Effector memory CD4-positive, alpha-beta T cell (primary cell): ENCODE results near the gene OGDHL.

Source experiments
- DNase-seq, 3 donors: peaks; one replicate each; pipeline ENCODE4 v3.0.0-alpha.2; 2020
- H3K27ac ChIP-seq: 2 replicates; pipeline ENCODE4 v1.7.0; 2013; ENCODE audit warnings: mild to moderate bottlenecking, low read length, moderate library complexity; ENCODE audit not compliant: insufficient read depth, poor library complexity, severe bottlenecking
- H3K27me3 ChIP-seq: replicated peaks from 2 replicates; pipeline ENCODE4 v1.7.0; 2013; ENCODE audit warnings: mild to moderate bottlenecking, low read length; ENCODE audit not compliant: insufficient read depth, control insufficient read depth, poor library complexity, severe bottlenecking
- H3K36me3 ChIP-seq: 2 replicates; pipeline ENCODE4 v1.7.0; 2013; ENCODE audit warnings: mild to moderate bottlenecking, low read length, moderate library complexity; ENCODE audit not compliant: control insufficient read depth, insufficient read depth
- H3K4me1 ChIP-seq: 2 replicates; pipeline ENCODE4 v1.7.0; 2013; ENCODE audit warnings: low read length, mild to moderate bottlenecking; ENCODE audit not compliant: control insufficient read depth, insufficient read depth, poor library complexity, severe bottlenecking
- H3K4me3 ChIP-seq: 2 replicates; pipeline ENCODE4 v1.7.0; 2013; ENCODE audit warnings: low read length, low read depth, mild to moderate bottlenecking; ENCODE audit not compliant: insufficient read depth, poor library complexity, severe bottlenecking
- H3K9me3 ChIP-seq: 2 replicates; pipeline ENCODE4 v1.7.0; 2013; ENCODE audit warnings: mild to moderate bottlenecking, low read length, moderate library complexity; ENCODE audit not compliant: control insufficient read depth

Gene OGDHL

DNA sequence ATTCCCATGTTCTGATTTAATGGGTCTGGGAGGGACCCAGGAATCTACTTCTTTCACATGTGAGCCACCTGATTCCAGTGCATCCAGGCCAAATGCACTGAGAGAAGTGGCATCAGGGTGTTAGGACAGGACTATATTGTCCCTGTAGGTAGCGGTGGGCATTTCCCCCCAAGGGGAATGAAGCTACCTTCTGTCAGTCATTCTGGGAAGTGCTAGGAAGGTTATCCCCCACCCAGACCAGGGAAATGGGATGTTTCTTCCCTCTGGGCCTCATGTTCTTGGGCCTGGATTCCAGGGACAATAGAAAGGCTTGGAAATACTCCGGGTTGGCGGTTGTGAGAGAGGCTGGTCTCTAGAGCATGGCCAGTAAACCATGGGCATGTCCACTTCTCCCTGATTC lies 61.9 kb downstream of the OGDHL start:
- no peak overlapping the region for H3K27ac ChIP-seq
- no peaks in the 10 kb centered on the region for H3K9me3 ChIP-seq
- H3K36me3 ChIP-seq: no peaks in the 10 kb centered on the region
- no peak for DNase-seq
- no peak overlapping the region for H3K4me3 ChIP-seq
- H3K4me1 ChIP-seq: no peaks in the 10 kb centered on the region
- H3K27me3 ChIP-seq: no peaks in the 10 kb centered on the region

GRCh38 chr10:49698679-49699078 lies 63.4 kb downstream of the OGDHL start:
- Histone ChIP-seq H3K4me3 (no peak overlapping the region), H3K9me3 (no peaks in the 10 kb centered on the region), H3K36me3 (no peaks in the 10 kb centered on the region), H3K4me1 (no peaks in the 10 kb centered on the region), H3K27me3 (no peaks in the 10 kb centered on the region), H3K27ac (no peak overlapping the region)
- no peak for DNase-seq

- Histone ChIP-seq H3K4me1 (no peaks in the 10 kb centered on the region), H3K27me3 (peaks cover 4% of the 10 kb centered on the region), H3K9me3 (no peaks in the 10 kb centered on the region), H3K27ac (no peak overlapping the region), H3K4me3 (no peak overlapping the region), H3K36me3 (no peaks in the 10 kb centered on the region)
- DNase-seq: no peak
These were observed 65.8 kb downstream of the OGDHL start for GRCh38 chr10:49696311-49696710.

DNA sequence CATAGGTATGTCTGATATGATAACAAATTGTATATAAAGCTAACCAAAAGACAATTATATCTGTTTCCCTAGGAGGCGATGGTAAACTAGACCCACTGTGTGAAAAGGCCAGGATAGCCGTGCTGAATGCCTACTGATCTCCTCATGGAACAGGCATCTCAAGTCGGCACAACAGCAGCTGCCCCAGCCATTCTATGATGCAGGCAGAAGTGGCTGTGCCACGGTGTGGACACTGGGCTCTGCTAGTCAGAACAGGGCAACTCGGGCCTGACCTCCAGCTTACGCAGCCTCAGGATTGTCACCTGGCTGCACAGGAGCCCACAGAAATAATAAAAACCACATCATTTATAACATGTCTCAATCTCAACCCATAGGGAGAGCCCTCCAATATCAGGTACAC lies 67.7 kb downstream of the OGDHL start:
- Histone ChIP-seq H3K9me3 (no peaks in the 10 kb centered on the region), H3K4me3 (no peak overlapping the region), H3K27ac (no peak overlapping the region), H3K27me3 (peaks cover 14% of the 10 kb centered on the region), H3K4me1 (no peaks in the 10 kb centered on the region), H3K36me3 (no peaks in the 10 kb centered on the region)
- no peak for DNase-seq

DNA sequence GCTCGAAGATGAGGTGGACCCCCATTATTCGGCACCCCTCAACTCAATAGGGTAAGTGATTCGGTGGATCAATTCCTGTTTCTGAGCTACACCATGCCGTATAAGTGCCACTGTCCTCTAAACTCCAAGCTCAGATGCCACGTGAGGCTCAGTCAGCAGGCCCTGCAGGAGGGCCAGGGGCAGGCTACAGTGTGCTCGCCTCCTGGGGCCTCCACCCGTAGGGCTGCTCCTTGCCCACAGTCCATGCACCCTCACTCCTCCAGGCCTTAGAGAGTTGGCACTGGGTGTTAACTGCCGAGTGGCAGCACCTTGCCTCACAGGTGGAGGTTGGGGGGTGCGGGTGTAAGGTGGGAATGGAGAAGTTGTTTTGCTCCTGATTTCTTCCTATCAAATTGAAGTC lies 70.5 kb downstream of the OGDHL start:
- DNase-seq: no peak
- Histone ChIP-seq H3K36me3 (no peaks in the 10 kb centered on the region), H3K4me3 (no peak overlapping the region), H3K27ac (no peak overlapping the region), H3K27me3 (peaks cover 21% of the 10 kb centered on the region), H3K9me3 (peaks cover 3% of the 10 kb centered on the region), H3K4me1 (no peaks in the 10 kb centered on the region)

- H3K27ac ChIP-seq: no peak overlapping the region
- H3K4me3 ChIP-seq: no peak overlapping the region
- H3K9me3 ChIP-seq: peaks cover 3% of the 10 kb centered on the region
- H3K27me3 ChIP-seq: peaks cover 21% of the 10 kb centered on the region
- H3K36me3 ChIP-seq: no peaks in the 10 kb centered on the region
- H3K4me1 ChIP-seq: no peaks in the 10 kb centered on the region
- no peak for DNase-seq
These were observed 71.3 kb downstream of the OGDHL start for GRCh38 chr10:49690698-49691356.

DNA sequence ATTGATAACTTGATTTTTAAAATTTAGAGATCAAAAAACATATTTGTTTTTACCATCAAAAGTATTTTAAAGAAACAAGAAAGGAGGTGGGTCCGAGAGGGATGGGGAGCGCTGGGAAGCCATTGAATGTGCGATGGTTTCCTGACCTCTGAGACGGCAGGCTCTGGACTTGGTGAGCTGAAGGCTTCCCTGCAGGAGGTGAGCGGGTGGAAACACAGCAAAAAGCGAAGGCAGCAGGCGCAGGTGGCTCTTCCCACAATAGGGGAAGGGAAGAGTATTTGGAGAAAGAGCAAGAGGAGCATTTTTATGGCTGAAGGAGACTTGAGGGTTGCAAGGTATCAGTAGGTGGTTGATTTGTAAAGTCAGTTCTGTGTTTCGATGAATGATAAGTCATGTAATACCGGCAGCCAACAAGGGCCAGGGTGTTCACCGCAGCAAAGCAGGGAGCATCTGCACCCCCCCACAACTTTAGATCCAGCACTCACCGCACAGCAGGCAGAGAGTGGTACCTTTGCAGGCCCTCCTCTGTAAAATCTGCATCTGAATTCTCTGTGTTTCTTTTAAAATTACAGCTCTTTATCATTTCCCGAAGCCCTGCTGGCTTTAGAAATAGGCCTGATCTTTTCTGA lies 72.1 kb downstream of the OGDHL start:
- H3K4me1 ChIP-seq: no peaks in the 10 kb centered on the region
- peaks cover 21% of the 10 kb centered on the region for H3K27me3 ChIP-seq
- H3K36me3 ChIP-seq: no peaks in the 10 kb centered on the region
- no peak overlapping the region for H3K4me3 ChIP-seq
- no peak for DNase-seq
- peaks cover 3% of the 10 kb centered on the region for H3K9me3 ChIP-seq
- no peak overlapping the region for H3K27ac ChIP-seq

- H3K36me3 ChIP-seq: no peaks in the 10 kb centered on the region
- no peak overlapping the region for H3K27ac ChIP-seq
- peaks cover 21% of the 10 kb centered on the region for H3K27me3 ChIP-seq
- H3K9me3 ChIP-seq: peaks cover 3% of the 10 kb centered on the region
- DNase-seq: no peak
- no peak overlapping the region for H3K4me3 ChIP-seq
- no peaks in the 10 kb centered on the region for H3K4me1 ChIP-seq
These were observed 73.2 kb downstream of the OGDHL start for GRCh38 chr10:49688920-49689319.

DNA sequence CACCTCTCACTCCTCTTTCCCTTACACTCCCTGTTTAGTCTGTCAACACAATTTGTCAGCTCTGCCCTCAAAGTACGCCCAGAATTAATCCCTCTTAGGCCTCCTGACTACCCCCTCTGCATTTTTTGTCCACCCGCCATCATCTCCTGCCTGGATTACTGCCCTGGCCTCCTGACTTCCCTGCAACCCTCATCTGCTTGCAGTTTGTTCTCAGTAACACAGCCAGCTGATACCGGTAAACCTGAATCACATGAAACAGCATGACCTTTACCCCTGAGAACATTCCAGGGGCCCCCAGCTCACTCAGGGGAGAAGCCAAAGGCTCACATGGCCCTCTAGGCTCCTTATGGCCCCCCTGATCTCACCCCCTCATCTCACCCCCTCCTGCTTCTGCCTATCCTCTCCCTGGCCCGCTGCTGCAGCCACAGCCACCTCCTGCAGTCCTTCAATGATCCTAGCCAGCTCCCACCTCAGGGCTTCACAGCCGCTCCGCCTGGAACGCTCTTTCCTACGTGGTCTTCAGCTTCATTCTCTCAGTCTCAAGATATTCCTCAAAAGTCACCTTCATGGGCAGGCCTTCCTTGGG lies 73.8 kb downstream of the OGDHL start:
- Histone ChIP-seq H3K4me3 (no peak overlapping the region), H3K27me3 (peaks cover 21% of the 10 kb centered on the region), H3K27ac (no peak overlapping the region), H3K4me1 (no peaks in the 10 kb centered on the region), H3K36me3 (no peaks in the 10 kb centered on the region), H3K9me3 (peaks cover 3% of the 10 kb centered on the region)
- DNase-seq: no peak

DNA sequence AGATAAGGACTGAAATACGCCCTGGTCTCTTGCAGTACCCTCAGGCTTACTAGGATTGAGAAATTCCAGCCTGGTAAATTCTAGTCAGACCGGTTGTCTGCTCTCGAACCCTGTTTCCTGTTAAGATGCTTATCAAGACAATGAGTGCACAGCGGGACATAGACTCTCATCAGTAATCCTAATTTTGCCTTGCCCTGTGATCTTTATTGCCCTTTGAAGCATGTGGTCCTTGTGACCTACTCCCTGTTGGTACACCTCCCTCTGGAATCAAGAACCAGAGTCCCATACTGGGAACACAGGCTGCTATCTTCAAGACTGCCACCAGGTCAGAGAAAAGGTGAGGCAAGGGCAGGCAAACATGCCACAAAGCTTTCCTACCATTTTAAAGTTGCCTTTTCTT lies 75.5 kb downstream of the OGDHL start:
- Histone ChIP-seq H3K9me3 (peaks cover 3% of the 10 kb centered on the region), H3K27me3 (peaks cover 19% of the 10 kb centered on the region), H3K27ac (no peak overlapping the region), H3K4me1 (no peaks in the 10 kb centered on the region), H3K4me3 (no peak overlapping the region), H3K36me3 (no peaks in the 10 kb centered on the region)
- DNase-seq: no peak
